Vagina (tissue), 2 donors: ENCODE data around the gene KIF3C.

ENCODE experiments used
- CTCF ChIP-seq, 3 experiments: fragments of 450-650 bp in 2 of 3; fragments of 200-600 bp in 1 of 3; sonication (generic) in 1 of 3; IDR thresholded peaks; one replicate each; pipeline ENCODE4 v1.5.1; 2017 to 2019; ENCODE audit warnings: antibody characterized with exemption in 3 of 3, mild to moderate bottlenecking in 2 of 3, moderate library complexity in 2 of 3
- POLR2A ChIP-seq, 2 donors: fragments of 450-650 bp; IDR thresholded peaks; one replicate each; pipeline ENCODE4 v1.6.1; 2017; ENCODE audit warnings: antibody characterized with exemption in 2 of 2, mild to moderate bottlenecking in 2 of 2, moderate library complexity in 2 of 2
- POLR2AphosphoS5 ChIP-seq, 2 donors: sonication (generic); formaldehyde crosslinking; IDR thresholded peaks; one replicate each; pipeline ENCODE4 v1.9.0; 2017; ENCODE audit warnings: antibody characterized with exemption in 2 of 2, mild to moderate bottlenecking in 2 of 2, low read depth in 1 of 2; ENCODE audit not compliant: insufficient read depth in 1 of 2

GRCh38 chr2:25939257-25939668 lies 43.0 kb downstream of the KIF3C start:
- TF ChIP-seq CTCF (IDR thresholded peaks at IDR 0.05) (no peak), POLR2AphosphoS5 (IDR thresholded peaks at IDR 0.05; ENCODE audit: insufficient read depth in 1 of 2, low read depth in 1 of 2) (no peak), POLR2A (IDR thresholded peaks at IDR 0.05) (no peak)
